Stimulated activated CD4-positive, alpha-beta T cell treated with anti-CD3 and anti-CD28 coated beads, Interleukin-1b, Interleukin-23, amount 100 ng/mL, for 48 hours (primary cell): ENCODE results near the gene VIPR2.

ENCODE experiments used
- DNase-seq: peaks from one replicate; pipeline ENCODE4 v3.0.0-alpha.2; 2020

VIPR2 gene

GRCh38 chr7:159036916-159037605 is 107.6 kb downstream of the VIPR2 start:
- DNase-seq: no peak

GRCh38 chr7:159035571-159036073 is 109.0 kb downstream of the VIPR2 start:
- no peak for DNase-seq

GRCh38 chr7:159034988-159035387 is 109.7 kb downstream of the VIPR2 start:
- no peak for DNase-seq

- DNase-seq: no peak
Observed at GRCh38 chr7:159034394-159034793, 110.3 kb downstream of the VIPR2 start.

- DNase-seq: no peak
Observed at GRCh38 chr7:159033956-159034355, 110.7 kb downstream of the VIPR2 start.

- no peak for DNase-seq
Observed at GRCh38 chr7:159033473-159033825, 111.2 kb downstream of the VIPR2 start.

- no peak for DNase-seq
Observed at GRCh38 chr7:159032753-159033472, 111.8 kb downstream of the VIPR2 start.

GRCh38 chr7:159032322-159032721 is 112.3 kb downstream of the VIPR2 start:
- no peak for DNase-seq

- DNase-seq: no peak
Observed at GRCh38 chr7:159031750-159032149, 112.9 kb downstream of the VIPR2 start.

- DNase-seq: no peak
Observed at GRCh38 chr7:159031135-159031701, 113.4 kb downstream of the VIPR2 start.

GRCh38 chr7:159030490-159031134 is 114.1 kb downstream of the VIPR2 start:
- DNase-seq: no peak

- no peak for DNase-seq
Observed at GRCh38 chr7:159028508-159029401, 115.9 kb downstream of the VIPR2 start.

- no peak for DNase-seq
Observed at GRCh38 chr7:159027789-159028507, 116.7 kb downstream of the VIPR2 start.

GRCh38 chr7:159027056-159027788 is 117.4 kb downstream of the VIPR2 start:
- no peak for DNase-seq

GRCh38 chr7:159026271-159027055 is 118.2 kb downstream of the VIPR2 start:
- peak; percentile 22 for DNase-seq

- DNase-seq: no peak
Observed at GRCh38 chr7:159025161-159025779, 119.4 kb downstream of the VIPR2 start.

- DNase-seq: no peak
Observed at GRCh38 chr7:159024280-159024951, 120.3 kb downstream of the VIPR2 start.

- no peak for DNase-seq
Observed at GRCh38 chr7:159023746-159024145, 120.9 kb downstream of the VIPR2 start.

GRCh38 chr7:159023206-159023605 is 121.5 kb downstream of the VIPR2 start:
- DNase-seq: no peak
